Midbrain (tissue), 1 donor: ENCODE results near the gene GAS7.

Experiments
- DNase-seq: peaks from one replicate; lab custom pipeline; 2025; lab: John Stamatoyannopoulos, UW

Gene GAS7

GRCh38 chr17:9887508-9887907 is 310.9 kb downstream of the GAS7 start:
- no peak for DNase-seq

- DNase-seq: peak; percentile 43
Measured at GRCh38 chr17:9886141-9886930, 312.1 kb downstream of the GAS7 start.

GRCh38 chr17:9883451-9883850 is 315.0 kb downstream of the GAS7 start:
- DNase-seq: no peak

- peak; percentile 23 for DNase-seq
Measured at GRCh38 chr17:9880582-9880999, 317.8 kb downstream of the GAS7 start.

- DNase-seq: no peak
Measured at GRCh38 chr17:9878786-9879525, 319.4 kb downstream of the GAS7 start.

- no peak for DNase-seq
Measured at GRCh38 chr17:9878356-9878755, 320.1 kb downstream of the GAS7 start.

GRCh38 chr17:9875441-9875840 is 323.0 kb downstream of the GAS7 start:
- DNase-seq: peak; percentile 53

GRCh38 chr17:9874722-9875121 is 323.7 kb downstream of the GAS7 start:
- no peak for DNase-seq

- no peak for DNase-seq
Measured at GRCh38 chr17:9872852-9873251, 325.6 kb downstream of the GAS7 start.

GRCh38 chr17:9868552-9868951 is 329.9 kb downstream of the GAS7 start:
- no peak for DNase-seq

- no peak for DNase-seq
Measured at GRCh38 chr17:9865586-9865985, 332.8 kb downstream of the GAS7 start.

- no peak for DNase-seq
Measured at GRCh38 chr17:9862949-9863348, 335.5 kb downstream of the GAS7 start.

GRCh38 chr17:9862220-9862619 is 336.2 kb downstream of the GAS7 start:
- no peak for DNase-seq

GRCh38 chr17:9860851-9861250 is 337.6 kb downstream of the GAS7 start:
- no peak for DNase-seq
